GM23338 (cell line): ENCODE results near the gene UBA1. TPM values are rescaled to one million over a fixed set of nuclear protein-coding genes. Genes with fewer than 3 reads are reported as not detected.

Experiments
- ATAC-seq: fragments of 200-7000 bp; cut with Tn5 transposase; 3 replicates; pipeline ENCODE4 v1.9.1; 2020
- DNase-seq: peaks from one replicate; pipeline ENCODE4 v3.0.0-alpha.2; 2015; ENCODE audit warnings: low spot score
- H2AFZ ChIP-seq: fragments of 200-600 bp; sonication (generic); 2 replicates; pipeline ENCODE4 v1.8.0; 2016; ENCODE audit warnings: antibody characterized with exemption, mild to moderate bottlenecking, moderate library complexity
- H3F3A ChIP-seq: fragments of 200-600 bp; sonication (generic); replicated peaks from 2 replicates; pipeline ENCODE4 v1.8.0; 2017; ENCODE audit warnings: antibody characterized with exemption, mixed run types, low read depth
- H3K27ac ChIP-seq: fragments of 200-600 bp; sonication (generic); 2 replicates; pipeline ENCODE4 v1.6.1; 2016; ENCODE audit warnings: low read depth
- H3K27me3 ChIP-seq: fragments of 200-600 bp; sonication (generic); 2 replicates; pipeline ENCODE4 v1.8.0; 2016; ENCODE audit warnings: mild to moderate bottlenecking, mixed run types, moderate library complexity; ENCODE audit not compliant: insufficient read depth
- H3K36me3 ChIP-seq: fragments of 200-600 bp; sonication (generic); 2 replicates; pipeline ENCODE4 v1.8.0; 2016; ENCODE audit warnings: mild to moderate bottlenecking; ENCODE audit not compliant: insufficient read depth
- H3K4me1 ChIP-seq: fragments of 200-600 bp; sonication (generic); 2 replicates; pipeline ENCODE4 v1.8.0; 2016; ENCODE audit warnings: mild to moderate bottlenecking, moderate library complexity; ENCODE audit not compliant: insufficient read depth
- H3K4me2 ChIP-seq: fragments of 200-600 bp; sonication (generic); 2 replicates; pipeline ENCODE4 v1.7.1; 2017; ENCODE audit warnings: mixed run types
- H3K4me3 ChIP-seq: fragments of 200-600 bp; sonication (generic); 2 replicates; pipeline ENCODE4 v1.6.1; 2016; ENCODE audit warnings: mixed run types
- H3K79me2 ChIP-seq: fragments of 200-600 bp; sonication (generic); replicated peaks from 2 replicates; pipeline ENCODE4 v1.8.0; 2017; ENCODE audit warnings: mild to moderate bottlenecking; ENCODE audit not compliant: insufficient read depth
- H3K9me2 ChIP-seq: fragments of 200-600 bp; sonication (generic); 2 replicates; pipeline ENCODE4 v1.8.0; 2017; ENCODE audit not compliant: insufficient read depth
- H4K20me1 ChIP-seq: fragments of 200-600 bp; sonication (generic); replicated peaks from 2 replicates; pipeline ENCODE4 v1.8.0; 2017; ENCODE audit warnings: mild to moderate bottlenecking; ENCODE audit not compliant: insufficient read depth
- H3K27ac Mint-ChIP-seq: 2 replicates; pipeline ENCODE4 v1.8.0; 2020; ENCODE audit warnings: inconsistent platforms, mild to moderate bottlenecking, moderate library complexity, mixed read lengths
- H3K27me3 Mint-ChIP-seq: 3 replicates; pipeline ENCODE4 v1.8.0; 2022; ENCODE audit warnings: low read depth, mild to moderate bottlenecking, moderate library complexity, mixed read lengths, inconsistent platforms; ENCODE audit not compliant: insufficient read depth, poor library complexity
- H3K36me3 Mint-ChIP-seq: 3 replicates; pipeline ENCODE4 v1.8.0; 2021; ENCODE audit warnings: low read depth, mild to moderate bottlenecking, inconsistent platforms, moderate library complexity, mixed read lengths
- H3K4me1 Mint-ChIP-seq: 3 replicates; pipeline ENCODE4 v1.8.0; 2020; ENCODE audit warnings: mild to moderate bottlenecking, inconsistent platforms, mixed read lengths
- H3K4me3 Mint-ChIP-seq: 3 replicates; pipeline ENCODE4 v1.8.0; 2021; ENCODE audit warnings: moderate library complexity, mild to moderate bottlenecking, inconsistent platforms, mixed read lengths
- H3K9me3 Mint-ChIP-seq: 3 replicates; pipeline ENCODE4 v1.8.0; 2020; ENCODE audit warnings: moderate library complexity, mild to moderate bottlenecking, inconsistent platforms, mixed read lengths
- CREB1 ChIP-seq: fragments of 250-450 bp; sonication (Bioruptor Pico); IDR thresholded peaks from 2 replicates; pipeline ENCODE4 v1.5.0; 2020; ENCODE audit warnings: low read depth, mild to moderate bottlenecking, moderate library complexity
- EZH2phosphoT487 ChIP-seq: fragments of 200-600 bp; sonication (generic); IDR thresholded peaks from one replicate; pipeline ENCODE4 v1.8.1; 2018; ENCODE audit warnings: antibody characterized with exemption; ENCODE audit not compliant: unreplicated experiment
- STAT1 ChIP-seq: IDR thresholded peaks from one replicate; pipeline ENCODE4 v1.6.1; 2016; ENCODE audit warnings: antibody characterized with exemption; ENCODE audit not compliant: unreplicated experiment
- ZNF331 ChIP-seq: fragments of 250-450 bp; sonication (Bioruptor Pico); IDR thresholded peaks from 2 replicates; pipeline ENCODE4 v1.5.0; 2020; ENCODE audit warnings: low read depth, mild to moderate bottlenecking, moderate library complexity
- polyA plus RNA-seq: library from polyadenylated mRNA; unstranded; fragments of >200 nt; fragmentation: Nextera tagmentation; extraction: Ambion mirVana; gene quantifications from 2 replicates; pipeline ENCODE4 v1.2.1, GENCODE V29; 2016
- total RNA-seq: library from RNA; depleted of rRNA; stranded (reverse); fragments of >200 nt; shearing (Covaris generic); gene quantifications from 2 replicates; pipeline ENCODE4 v1.2.3, GENCODE V29; 2014
- TF ChIP-seq, protein P1 (sequence below): IDR thresholded peaks from one replicate; pipeline ENCODE4 v1.6.1; 2018; ENCODE audit warnings: antibody characterized with exemption; ENCODE audit not compliant: unreplicated experiment
- TF ChIP-seq, protein P2 (sequence below): IDR thresholded peaks from 2 replicates; pipeline ENCODE4 v1.6.1; 2016; ENCODE audit warnings: antibody characterized with exemption
- TF ChIP-seq, protein P3 (sequence below): fragments of 250-450 bp; sonication (Bioruptor Pico); IDR thresholded peaks from 2 replicates; pipeline ENCODE4 v1.5.0; 2020; ENCODE audit warnings: mild to moderate bottlenecking, moderate library complexity

Gene UBA1
- total and polyA plus RNA-seq, 2 experiments from 2014 or later, result 104 to 377 TPM

DNA sequence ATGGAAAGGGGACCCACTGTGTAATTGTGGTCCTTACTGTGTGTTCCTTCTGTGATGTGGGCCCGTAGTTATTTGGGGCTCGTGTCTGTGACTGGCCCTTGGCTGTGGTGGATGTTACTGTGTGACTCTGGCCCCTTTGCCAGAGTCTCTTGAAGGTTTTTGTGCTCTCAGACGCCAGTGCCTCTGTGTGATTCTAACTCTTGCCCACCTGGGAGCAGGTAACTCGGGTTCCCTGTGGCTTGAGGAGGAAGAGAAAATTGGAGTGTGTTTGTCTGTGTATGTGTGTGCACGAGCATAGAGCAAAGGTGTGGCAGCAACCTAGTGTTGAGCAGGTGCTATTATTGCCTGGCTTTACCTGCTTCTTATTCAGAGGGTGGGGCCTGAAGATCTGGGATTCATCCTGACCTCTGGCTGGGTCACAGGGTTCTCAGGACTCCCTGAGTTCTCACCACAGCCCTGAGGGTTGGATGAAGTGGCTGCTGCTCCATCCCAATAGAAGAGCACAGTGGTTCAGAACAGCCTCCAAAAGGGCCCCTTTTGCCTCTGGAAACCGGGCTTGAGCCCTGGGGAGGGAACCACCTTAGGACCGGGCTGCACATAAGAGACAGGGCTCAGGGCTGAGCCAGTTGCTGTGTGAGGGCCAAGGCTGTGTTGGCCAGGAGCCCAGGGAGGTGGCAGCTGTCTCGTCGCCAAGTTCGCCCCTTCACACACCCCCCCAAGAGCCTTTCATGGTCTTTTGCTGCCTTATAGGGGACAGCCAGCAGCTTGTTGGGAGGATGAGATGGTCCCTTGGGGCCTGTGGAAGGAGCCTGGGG is 47.3 kb upstream of the UBA1 start:
- DNase-seq (no peak), ATAC-seq (no peak)
- H3K4me2 ChIP-seq, result peak overlapping the region; percentile 83
- Mint-ChIP-seq H3K4me3 (peak overlapping the region; percentile 95), H3K27me3 (peaks cover 12% of the 10 kb centered on the region), H3K4me1 (peaks cover 15% of the 10 kb centered on the region; the same call in 2 of the 3 replicates), H3K36me3 (peaks cover 27% of the 10 kb centered on the region), H3K27ac (no peak overlapping the region), H3K9me3 (no peaks in the 10 kb centered on the region)
- H3K79me2 ChIP-seq, result peaks cover 71% of the 10 kb centered on the region
- no peak for TF ChIP-seq CREB1
- no peak for TF ChIP-seq STAT1
- TF ChIP-seq, protein P1, sequence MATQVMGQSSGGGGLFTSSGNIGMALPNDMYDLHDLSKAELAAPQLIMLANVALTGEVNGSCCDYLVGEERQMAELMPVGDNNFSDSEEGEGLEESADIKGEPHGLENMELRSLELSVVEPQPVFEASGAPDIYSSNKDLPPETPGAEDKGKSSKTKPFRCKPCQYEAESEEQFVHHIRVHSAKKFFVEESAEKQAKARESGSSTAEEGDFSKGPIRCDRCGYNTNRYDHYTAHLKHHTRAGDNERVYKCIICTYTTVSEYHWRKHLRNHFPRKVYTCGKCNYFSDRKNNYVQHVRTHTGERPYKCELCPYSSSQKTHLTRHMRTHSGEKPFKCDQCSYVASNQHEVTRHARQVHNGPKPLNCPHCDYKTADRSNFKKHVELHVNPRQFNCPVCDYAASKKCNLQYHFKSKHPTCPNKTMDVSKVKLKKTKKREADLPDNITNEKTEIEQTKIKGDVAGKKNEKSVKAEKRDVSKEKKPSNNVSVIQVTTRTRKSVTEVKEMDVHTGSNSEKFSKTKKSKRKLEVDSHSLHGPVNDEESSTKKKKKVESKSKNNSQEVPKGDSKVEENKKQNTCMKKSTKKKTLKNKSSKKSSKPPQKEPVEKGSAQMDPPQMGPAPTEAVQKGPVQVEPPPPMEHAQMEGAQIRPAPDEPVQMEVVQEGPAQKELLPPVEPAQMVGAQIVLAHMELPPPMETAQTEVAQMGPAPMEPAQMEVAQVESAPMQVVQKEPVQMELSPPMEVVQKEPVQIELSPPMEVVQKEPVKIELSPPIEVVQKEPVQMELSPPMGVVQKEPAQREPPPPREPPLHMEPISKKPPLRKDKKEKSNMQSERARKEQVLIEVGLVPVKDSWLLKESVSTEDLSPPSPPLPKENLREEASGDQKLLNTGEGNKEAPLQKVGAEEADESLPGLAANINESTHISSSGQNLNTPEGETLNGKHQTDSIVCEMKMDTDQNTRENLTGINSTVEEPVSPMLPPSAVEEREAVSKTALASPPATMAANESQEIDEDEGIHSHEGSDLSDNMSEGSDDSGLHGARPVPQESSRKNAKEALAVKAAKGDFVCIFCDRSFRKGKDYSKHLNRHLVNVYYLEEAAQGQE, result no peak
- peak overlapping the region; percentile 79 for H3K4me3 ChIP-seq
- H3K4me1 ChIP-seq, result peaks cover 8% of the 10 kb centered on the region; the same call in 1 of the 2 replicates
- H3K27ac ChIP-seq, result no peak overlapping the region
- H4K20me1 ChIP-seq, result no peaks in the 10 kb centered on the region; the same call in 1 of the 2 replicates
- H3K9me2 ChIP-seq, result no peaks in the 10 kb centered on the region
- no peaks in the 10 kb centered on the region for H3K36me3 ChIP-seq
- no peak overlapping the region for H2AFZ ChIP-seq
- H3K27me3 ChIP-seq, result no peaks in the 10 kb centered on the region
- no peaks in the 10 kb centered on the region for H3F3A ChIP-seq

DNA sequence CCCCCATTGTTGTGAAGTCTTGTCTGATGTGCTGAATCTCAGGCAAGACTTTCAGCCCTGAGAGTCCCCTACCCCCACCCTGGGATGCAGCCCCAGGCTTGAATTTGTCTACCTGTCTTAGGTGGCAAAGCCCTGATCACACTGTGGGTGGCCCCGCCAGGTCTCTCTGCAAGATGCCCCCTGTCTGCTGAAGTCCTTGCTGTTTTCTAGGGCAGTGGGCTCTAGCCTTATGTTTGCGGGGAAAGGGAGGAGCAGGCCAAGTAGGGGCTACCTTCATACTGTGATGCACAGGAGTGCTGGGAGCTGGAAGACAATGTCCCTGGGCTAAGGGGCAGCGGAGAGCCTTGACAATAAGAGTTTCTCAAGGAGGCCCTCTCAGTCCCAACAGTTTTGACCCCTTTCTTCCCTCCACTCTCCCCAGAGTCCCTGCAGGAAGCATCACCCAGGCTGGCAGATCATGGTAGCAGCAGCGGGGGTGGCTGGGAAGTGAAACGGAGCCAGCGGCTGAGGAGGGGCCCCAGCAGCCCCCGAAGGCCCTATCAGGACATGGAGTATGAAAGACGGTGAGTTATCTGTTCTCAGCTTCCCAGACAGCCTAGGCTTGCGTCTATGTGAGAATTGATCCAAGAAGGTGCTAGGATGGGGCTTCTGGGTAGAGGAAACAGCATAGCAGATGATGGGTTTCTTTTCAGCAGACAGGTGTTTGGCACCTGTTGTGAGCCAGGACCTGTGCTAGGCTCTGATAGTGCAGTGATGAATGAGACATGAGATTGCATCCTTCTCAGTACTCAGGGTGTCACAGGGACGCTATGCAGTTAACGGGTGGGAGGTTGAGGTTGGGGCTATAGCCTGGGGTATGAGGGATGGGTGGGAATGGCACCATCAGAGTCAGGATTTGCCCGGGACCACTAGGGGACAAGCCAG is 46.4 kb upstream of the UBA1 start:
- peak overlapping the region; percentile 79 for H3K4me3 ChIP-seq
- H3K27me3 ChIP-seq, result no peaks in the 10 kb centered on the region
- Mint-ChIP-seq H3K4me3 (peak overlapping the region; percentile 46), H3K27me3 (peaks cover 12% of the 10 kb centered on the region), H3K4me1 (peaks cover 15% of the 10 kb centered on the region; the same call in 2 of the 3 replicates), H3K36me3 (peaks cover 22% of the 10 kb centered on the region), H3K27ac (no peak overlapping the region), H3K9me3 (no peaks in the 10 kb centered on the region)
- no peaks in the 10 kb centered on the region for H3K36me3 ChIP-seq
- H3K4me2 ChIP-seq, result peak overlapping the region; percentile 83
- DNase-seq (no peak), ATAC-seq (no peak)
- H3F3A ChIP-seq, result no peaks in the 10 kb centered on the region
- H2AFZ ChIP-seq, result no peak overlapping the region
- H3K4me1 ChIP-seq, result peaks cover 8% of the 10 kb centered on the region; the same call in 1 of the 2 replicates
- no peak overlapping the region for H3K27ac ChIP-seq
- H3K79me2 ChIP-seq, result peaks cover 79% of the 10 kb centered on the region
- H4K20me1 ChIP-seq, result no peaks in the 10 kb centered on the region; the same call in 1 of the 2 replicates
- H3K9me2 ChIP-seq, result no peaks in the 10 kb centered on the region
- TF ChIP-seq, protein P2, sequence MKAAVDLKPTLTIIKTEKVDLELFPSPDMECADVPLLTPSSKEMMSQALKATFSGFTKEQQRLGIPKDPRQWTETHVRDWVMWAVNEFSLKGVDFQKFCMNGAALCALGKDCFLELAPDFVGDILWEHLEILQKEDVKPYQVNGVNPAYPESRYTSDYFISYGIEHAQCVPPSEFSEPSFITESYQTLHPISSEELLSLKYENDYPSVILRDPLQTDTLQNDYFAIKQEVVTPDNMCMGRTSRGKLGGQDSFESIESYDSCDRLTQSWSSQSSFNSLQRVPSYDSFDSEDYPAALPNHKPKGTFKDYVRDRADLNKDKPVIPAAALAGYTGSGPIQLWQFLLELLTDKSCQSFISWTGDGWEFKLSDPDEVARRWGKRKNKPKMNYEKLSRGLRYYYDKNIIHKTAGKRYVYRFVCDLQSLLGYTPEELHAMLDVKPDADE, result no peak
- no peak for TF ChIP-seq EZH2phosphoT487
- no peak for TF ChIP-seq ZNF331
- TF ChIP-seq, protein P3, sequence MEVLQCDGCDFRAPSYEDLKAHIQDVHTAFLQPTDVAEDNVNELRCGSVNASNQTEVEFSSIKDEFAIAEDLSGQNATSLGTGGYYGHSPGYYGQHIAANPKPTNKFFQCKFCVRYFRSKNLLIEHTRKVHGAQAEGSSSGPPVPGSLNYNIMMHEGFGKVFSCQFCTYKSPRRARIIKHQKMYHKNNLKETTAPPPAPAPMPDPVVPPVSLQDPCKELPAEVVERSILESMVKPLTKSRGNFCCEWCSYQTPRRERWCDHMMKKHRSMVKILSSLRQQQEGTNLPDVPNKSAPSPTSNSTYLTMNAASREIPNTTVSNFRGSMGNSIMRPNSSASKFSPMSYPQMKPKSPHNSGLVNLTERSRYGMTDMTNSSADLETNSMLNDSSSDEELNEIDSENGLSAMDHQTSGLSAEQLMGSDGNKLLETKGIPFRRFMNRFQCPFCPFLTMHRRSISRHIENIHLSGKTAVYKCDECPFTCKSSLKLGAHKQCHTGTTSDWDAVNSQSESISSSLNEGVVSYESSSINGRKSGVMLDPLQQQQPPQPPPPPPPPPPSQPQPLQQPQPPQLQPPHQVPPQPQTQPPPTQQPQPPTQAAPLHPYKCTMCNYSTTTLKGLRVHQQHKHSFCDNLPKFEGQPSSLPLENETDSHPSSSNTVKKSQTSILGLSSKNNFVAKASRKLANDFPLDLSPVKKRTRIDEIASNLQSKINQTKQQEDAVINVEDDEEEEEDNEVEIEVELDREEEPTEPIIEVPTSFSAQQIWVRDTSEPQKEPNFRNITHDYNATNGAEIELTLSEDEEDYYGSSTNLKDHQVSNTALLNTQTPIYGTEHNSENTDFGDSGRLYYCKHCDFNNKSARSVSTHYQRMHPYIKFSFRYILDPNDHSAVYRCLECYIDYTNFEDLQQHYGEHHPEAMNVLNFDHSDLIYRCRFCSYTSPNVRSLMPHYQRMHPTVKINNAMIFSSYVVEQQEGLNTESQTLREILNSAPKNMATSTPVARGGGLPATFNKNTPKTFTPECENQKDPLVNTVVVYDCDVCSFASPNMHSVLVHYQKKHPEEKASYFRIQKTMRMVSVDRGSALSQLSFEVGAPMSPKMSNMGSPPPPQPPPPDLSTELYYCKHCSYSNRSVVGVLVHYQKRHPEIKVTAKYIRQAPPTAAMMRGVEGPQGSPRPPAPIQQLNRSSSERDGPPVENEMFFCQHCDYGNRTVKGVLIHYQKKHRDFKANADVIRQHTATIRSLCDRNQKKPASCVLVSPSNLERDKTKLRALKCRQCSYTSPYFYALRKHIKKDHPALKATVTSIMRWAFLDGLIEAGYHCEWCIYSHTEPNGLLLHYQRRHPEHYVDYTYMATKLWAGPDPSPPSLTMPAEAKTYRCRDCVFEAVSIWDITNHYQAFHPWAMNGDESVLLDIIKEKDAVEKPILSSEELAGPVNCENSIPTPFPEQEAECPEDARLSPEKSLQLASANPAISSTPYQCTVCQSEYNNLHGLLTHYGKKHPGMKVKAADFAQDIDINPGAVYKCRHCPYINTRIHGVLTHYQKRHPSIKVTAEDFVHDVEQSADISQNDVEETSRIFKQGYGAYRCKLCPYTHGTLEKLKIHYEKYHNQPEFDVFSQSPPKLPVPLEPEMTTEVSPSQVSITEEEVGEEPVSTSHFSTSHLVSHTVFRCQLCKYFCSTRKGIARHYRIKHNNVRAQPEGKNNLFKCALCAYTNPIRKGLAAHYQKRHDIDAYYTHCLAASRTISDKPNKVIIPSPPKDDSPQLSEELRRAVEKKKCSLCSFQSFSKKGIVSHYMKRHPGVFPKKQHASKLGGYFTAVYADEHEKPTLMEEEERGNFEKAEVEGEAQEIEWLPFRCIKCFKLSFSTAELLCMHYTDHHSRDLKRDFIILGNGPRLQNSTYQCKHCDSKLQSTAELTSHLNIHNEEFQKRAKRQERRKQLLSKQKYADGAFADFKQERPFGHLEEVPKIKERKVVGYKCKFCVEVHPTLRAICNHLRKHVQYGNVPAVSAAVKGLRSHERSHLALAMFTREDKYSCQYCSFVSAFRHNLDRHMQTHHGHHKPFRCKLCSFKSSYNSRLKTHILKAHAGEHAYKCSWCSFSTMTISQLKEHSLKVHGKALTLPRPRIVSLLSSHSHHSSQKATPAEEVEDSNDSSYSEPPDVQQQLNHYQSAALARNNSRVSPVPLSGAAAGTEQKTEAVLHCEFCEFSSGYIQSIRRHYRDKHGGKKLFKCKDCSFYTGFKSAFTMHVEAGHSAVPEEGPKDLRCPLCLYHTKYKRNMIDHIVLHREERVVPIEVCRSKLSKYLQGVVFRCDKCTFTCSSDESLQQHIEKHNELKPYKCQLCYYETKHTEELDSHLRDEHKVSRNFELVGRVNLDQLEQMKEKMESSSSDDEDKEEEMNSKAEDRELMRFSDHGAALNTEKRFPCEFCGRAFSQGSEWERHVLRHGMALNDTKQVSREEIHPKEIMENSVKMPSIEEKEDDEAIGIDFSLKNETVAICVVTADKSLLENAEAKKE, result no peak
